Measurements from ENCODE around the gene MGARP.

The MGARP gene

GRCh38 chr4:139300431-139301112, 20.5 kb upstream of the MGARP start:
- Histone ChIP-seq H3K36me3 (ENCODE audit: control insufficient read depth in 1 of 2, insufficient read depth in 2 of 2, low read length in 2 of 2) (peaks cover 4 to 5% of the 10 kb centered on the region in 2 experiments), H3K27me3 (ENCODE audit: insufficient read depth, low read length) (no peaks in the 10 kb centered on the region), H2BK120ac (ENCODE audit: insufficient read depth, low read length, poor library complexity) (peak overlapping the region; percentile 2), H4K8ac (ENCODE audit: low read depth, low read length) (peak overlapping the region; percentile 51), H3K9ac (ENCODE audit: low read length) (peak overlapping the region; percentile 74), H3K18ac (ENCODE audit: low read length) (no peak overlapping the region), H3K9me3 (ENCODE audit: insufficient read depth, low read depth, low read length) (peaks cover 2% of the 10 kb centered on the region), H3K79me2 (ENCODE audit: control insufficient read depth, insufficient read depth, low read length, poor library complexity) (peaks cover 20% of the 10 kb centered on the region), H3K79me1 (ENCODE audit: low read length) (peaks cover 16% of the 10 kb centered on the region), H3K4ac (ENCODE audit: low read depth, low read length) (no peak overlapping the region), H2BK12ac (ENCODE audit: low read length) (no peak overlapping the region), H3K14ac (ENCODE audit: low read length) (no peak overlapping the region), H2BK5ac (ENCODE audit: low read depth, low read length, poor library complexity) (peak overlapping the region; percentile 51), H3K23ac (ENCODE audit: low read length) (no peak overlapping the region), H4K12ac (ENCODE audit: low read depth, low read length) (peak overlapping the region; percentile 23), H2AFZ (ENCODE audit: insufficient read depth, low read length, poor library complexity) (peak overlapping the region; percentile 8), H3K4me3 (ENCODE audit: low read depth, low read length) (peak overlapping the region; percentile 39), H3K27ac (ENCODE audit: low read depth, low read length) (peak overlapping the region; percentile 85), H3K4me1 (ENCODE audit: control insufficient read depth in 1 of 2, insufficient read depth in 2 of 2, low read length in 2 of 2) (no peaks in the 10 kb centered on the region), H2AK5ac (ENCODE audit: low read length) (no peak overlapping the region), H4K91ac (ENCODE audit: low read depth, low read length) (no peak overlapping the region), H3K4me2 (ENCODE audit: low read length) (peak overlapping the region; percentile 72)
- DNase-seq, result peak; percentile 45 to 74
- WGBS (ENCODE audit: extremely low coverage, insufficient coverage, insufficient read length), result no CpG with 5 or more reads among the region's 16 CpGs

GRCh38 chr4:139299536-139299935, 19.5 kb upstream of the MGARP start:
- H2AK5ac ChIP-seq (ENCODE audit: low read length), result no peak overlapping the region
- no peak overlapping the region for H3K27ac ChIP-seq (ENCODE audit: low read depth, low read length)
- H3K9me3 ChIP-seq (ENCODE audit: insufficient read depth, low read depth, low read length), result no peaks in the 10 kb centered on the region
- H3K4me1 ChIP-seq (ENCODE audit: control insufficient read depth in 1 of 2, insufficient read depth in 2 of 2, low read length in 2 of 2), result peaks cover 0 to 2% of the 10 kb centered on the region in 2 experiments
- H2BK12ac ChIP-seq (ENCODE audit: low read length), result no peak overlapping the region
- no peak overlapping the region for H3K14ac ChIP-seq (ENCODE audit: low read length)
- no CpG with 5 or more reads among the region's 1 CpG for WGBS (ENCODE audit: extremely low coverage, insufficient coverage, insufficient read length)
- H3K79me1 ChIP-seq (ENCODE audit: low read length), result peaks cover 20% of the 10 kb centered on the region
- H2BK120ac ChIP-seq (ENCODE audit: insufficient read depth, low read length, poor library complexity), result no peak overlapping the region
- no peaks in the 10 kb centered on the region for H3K36me3 ChIP-seq (ENCODE audit: control insufficient read depth in 1 of 2, insufficient read depth in 2 of 2, low read length in 2 of 2)
- H3K18ac ChIP-seq (ENCODE audit: low read length), result no peak overlapping the region
- no peak overlapping the region for H3K4me2 ChIP-seq (ENCODE audit: low read length)
- no peak overlapping the region for H3K9ac ChIP-seq (ENCODE audit: low read length)
- H4K8ac ChIP-seq (ENCODE audit: low read depth, low read length), result no peak overlapping the region
- no peak overlapping the region for H4K91ac ChIP-seq (ENCODE audit: low read depth, low read length)
- no peak overlapping the region for H2BK5ac ChIP-seq (ENCODE audit: low read depth, low read length, poor library complexity)
- no peak for DNase-seq
- H2AFZ ChIP-seq (ENCODE audit: insufficient read depth, low read length, poor library complexity), result no peak overlapping the region
- H3K4ac ChIP-seq (ENCODE audit: low read depth, low read length), result no peak overlapping the region
- no peaks in the 10 kb centered on the region for H3K27me3 ChIP-seq (ENCODE audit: insufficient read depth, low read length)
- H3K4me3 ChIP-seq (ENCODE audit: low read depth, low read length), result no peak overlapping the region
- no peak overlapping the region for H4K12ac ChIP-seq (ENCODE audit: low read depth, low read length)
- no peak overlapping the region for H3K23ac ChIP-seq (ENCODE audit: low read length)
- peaks cover 20% of the 10 kb centered on the region for H3K79me2 ChIP-seq (ENCODE audit: control insufficient read depth, insufficient read depth, low read length, poor library complexity)

- Histone ChIP-seq H2BK5ac (ENCODE audit: low read depth, low read length, poor library complexity) (no peak overlapping the region), H3K4me1 (ENCODE audit: control insufficient read depth in 1 of 2, insufficient read depth in 2 of 2, low read length in 2 of 2) (peaks cover 0 to 2% of the 10 kb centered on the region in 2 experiments), H3K18ac (ENCODE audit: low read length) (no peak overlapping the region), H3K79me2 (ENCODE audit: control insufficient read depth, insufficient read depth, low read length, poor library complexity) (peaks cover 12% of the 10 kb centered on the region), H2BK120ac (ENCODE audit: insufficient read depth, low read length, poor library complexity) (no peak overlapping the region), H2AFZ (ENCODE audit: insufficient read depth, low read length, poor library complexity) (no peak overlapping the region), H3K27ac (ENCODE audit: low read depth, low read length) (no peak overlapping the region), H3K27me3 (ENCODE audit: insufficient read depth, low read length) (no peaks in the 10 kb centered on the region), H2BK12ac (ENCODE audit: low read length) (no peak overlapping the region), H3K36me3 (ENCODE audit: control insufficient read depth in 1 of 2, insufficient read depth in 2 of 2, low read length in 2 of 2) (peaks cover 1 to 6% of the 10 kb centered on the region in 2 experiments), H3K23ac (ENCODE audit: low read length) (no peak overlapping the region), H4K91ac (ENCODE audit: low read depth, low read length) (no peak overlapping the region), H4K8ac (ENCODE audit: low read depth, low read length) (no peak overlapping the region), H3K14ac (ENCODE audit: low read length) (no peak overlapping the region), H3K4me3 (ENCODE audit: low read depth, low read length) (no peak overlapping the region), H3K79me1 (ENCODE audit: low read length) (peaks cover 17% of the 10 kb centered on the region), H2AK5ac (ENCODE audit: low read length) (no peak overlapping the region), H3K4me2 (ENCODE audit: low read length) (no peak overlapping the region), H3K9ac (ENCODE audit: low read length) (no peak overlapping the region), H3K9me3 (ENCODE audit: insufficient read depth, low read depth, low read length) (no peaks in the 10 kb centered on the region), H3K4ac (ENCODE audit: low read depth, low read length) (no peak overlapping the region), H4K12ac (ENCODE audit: low read depth, low read length) (no peak overlapping the region)
- no peak for DNase-seq
- no CpG with 5 or more reads among the region's 2 CpGs for WGBS (ENCODE audit: extremely low coverage, insufficient coverage, insufficient read length)
These were observed 17.0 kb upstream of the MGARP start for GRCh38 chr4:139297001-139297410.

- H3K27me3 ChIP-seq (ENCODE audit: insufficient read depth, low read length), result no peaks in the 10 kb centered on the region
- H3K14ac ChIP-seq (ENCODE audit: low read length), result no peak overlapping the region
- H3K4me1 ChIP-seq (ENCODE audit: control insufficient read depth in 1 of 2, insufficient read depth in 2 of 2, low read length in 2 of 2), result peaks cover 0 to 2% of the 10 kb centered on the region in 2 experiments
- no peak overlapping the region for H2BK5ac ChIP-seq (ENCODE audit: low read depth, low read length, poor library complexity)
- DNase-seq, result no peak
- H4K8ac ChIP-seq (ENCODE audit: low read depth, low read length), result no peak overlapping the region
- H2BK12ac ChIP-seq (ENCODE audit: low read length), result no peak overlapping the region
- H4K91ac ChIP-seq (ENCODE audit: low read depth, low read length), result no peak overlapping the region
- H3K4ac ChIP-seq (ENCODE audit: low read depth, low read length), result no peak overlapping the region
- no peak overlapping the region for H3K23ac ChIP-seq (ENCODE audit: low read length)
- no peak overlapping the region for H3K18ac ChIP-seq (ENCODE audit: low read length)
- H2BK120ac ChIP-seq (ENCODE audit: insufficient read depth, low read length, poor library complexity), result no peak overlapping the region
- no peak overlapping the region for H2AFZ ChIP-seq (ENCODE audit: insufficient read depth, low read length, poor library complexity)
- H3K4me3 ChIP-seq (ENCODE audit: low read depth, low read length), result no peak overlapping the region
- H3K4me2 ChIP-seq (ENCODE audit: low read length), result no peak overlapping the region
- H3K79me2 ChIP-seq (ENCODE audit: control insufficient read depth, insufficient read depth, low read length, poor library complexity), result peaks cover 5% of the 10 kb centered on the region
- no peak overlapping the region for H3K9ac ChIP-seq (ENCODE audit: low read length)
- no peak overlapping the region for H4K12ac ChIP-seq (ENCODE audit: low read depth, low read length)
- WGBS (ENCODE audit: extremely low coverage, insufficient coverage, insufficient read length), result no CpG with 5 or more reads among the region's 6 CpGs
- no peaks in the 10 kb centered on the region for H3K9me3 ChIP-seq (ENCODE audit: insufficient read depth, low read depth, low read length)
- peaks cover 1 to 8% of the 10 kb centered on the region in 2 experiments for H3K36me3 ChIP-seq (ENCODE audit: control insufficient read depth in 1 of 2, insufficient read depth in 2 of 2, low read length in 2 of 2)
- H3K27ac ChIP-seq (ENCODE audit: low read depth, low read length), result no peak overlapping the region
- no peak overlapping the region for H2AK5ac ChIP-seq (ENCODE audit: low read length)
- peaks cover 9% of the 10 kb centered on the region for H3K79me1 ChIP-seq (ENCODE audit: low read length)
These were observed 15.9 kb upstream of the MGARP start for GRCh38 chr4:139295942-139296299.

Measured in trophoblast cell (in vitro differentiated cells and primary cell).